HPDE6-E6E7 (cell line): Measurements from ENCODE around the gene CAPN15.
"Not testable (repeated sequence)": the region's sequence is repeated elsewhere in the genome, so short reads cannot be mapped to it uniquely, and the experiment has no call there.

ENCODE experiments used
- DNase-seq: peaks from one replicate; pipeline ENCODE4 v3.0.0; 2011; ENCODE audit warnings: missing footprints; ENCODE audit errors: extremely low spot score

Gene CAPN15

DNA sequence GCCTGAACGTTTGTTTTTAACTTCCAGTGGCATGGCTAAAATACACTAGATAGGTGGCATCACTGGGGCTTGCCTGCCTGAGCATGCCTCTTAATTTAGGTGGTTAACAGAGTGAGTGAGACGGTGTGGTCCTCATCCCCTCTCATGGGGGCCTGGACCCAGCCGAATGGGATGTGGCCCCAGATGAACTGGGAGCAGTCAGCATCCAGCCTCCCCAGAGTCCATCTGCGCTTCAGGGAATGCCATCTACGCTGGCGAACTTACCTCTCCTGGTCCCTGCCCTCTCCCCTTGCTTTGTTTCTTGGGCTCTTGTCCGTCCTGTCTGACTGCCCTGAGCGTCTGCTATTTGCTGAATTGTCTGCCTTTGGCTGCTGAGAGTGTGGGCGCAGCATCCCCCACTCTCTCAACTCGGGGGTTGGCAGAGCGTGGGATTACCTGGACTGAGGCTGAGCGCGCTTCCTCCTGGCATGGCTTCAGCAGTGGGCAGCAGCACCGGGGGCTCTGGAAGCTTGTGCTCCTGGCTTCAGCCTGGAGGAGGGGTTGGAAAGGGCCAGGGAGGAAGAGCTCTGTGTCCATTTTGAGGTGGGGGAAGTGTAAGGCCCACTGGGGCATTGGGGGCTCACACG, 64.5 kb downstream of the CAPN15 start:
- DNase-seq = no peak

DNA sequence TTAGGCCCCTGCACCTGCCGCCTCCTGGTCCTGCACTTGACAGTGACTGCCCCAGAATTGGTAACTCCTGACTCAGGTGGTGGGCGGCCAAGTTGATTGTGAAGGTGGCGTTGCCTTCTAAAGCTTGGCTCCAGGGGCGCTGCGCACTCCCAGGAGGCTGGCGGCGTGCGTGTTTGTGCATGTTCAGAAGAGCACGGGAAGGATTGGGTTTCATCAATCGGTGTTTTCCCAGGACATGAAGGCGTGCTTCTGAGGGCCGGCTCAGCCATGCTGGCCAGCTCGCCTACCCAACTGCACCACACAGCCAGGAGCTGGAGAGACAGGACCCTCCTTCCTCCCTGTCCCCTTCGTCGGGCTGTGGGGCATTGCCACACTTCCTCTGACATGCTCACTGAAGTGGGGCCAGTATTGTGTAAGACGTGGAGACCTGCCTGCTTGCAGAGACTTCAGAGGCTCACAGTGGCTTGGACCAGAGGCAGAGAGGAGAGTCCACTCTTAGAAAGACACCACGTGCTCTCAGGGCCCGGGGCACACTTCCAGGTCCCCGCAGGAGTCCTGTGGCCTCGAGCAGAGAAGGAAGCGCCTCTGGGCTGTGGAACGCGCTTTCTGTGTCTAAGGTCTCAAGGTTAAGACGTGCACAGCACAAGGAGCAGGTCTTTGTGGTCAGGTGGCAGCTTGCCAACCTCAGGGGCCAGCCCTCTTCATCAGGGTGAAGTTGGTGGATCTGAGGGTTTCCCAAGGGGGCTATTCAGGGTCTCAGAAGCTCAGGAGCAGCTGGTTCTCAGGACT, 65.2 kb downstream of the CAPN15 start:
- DNase-seq = peak; percentile 87

DNA sequence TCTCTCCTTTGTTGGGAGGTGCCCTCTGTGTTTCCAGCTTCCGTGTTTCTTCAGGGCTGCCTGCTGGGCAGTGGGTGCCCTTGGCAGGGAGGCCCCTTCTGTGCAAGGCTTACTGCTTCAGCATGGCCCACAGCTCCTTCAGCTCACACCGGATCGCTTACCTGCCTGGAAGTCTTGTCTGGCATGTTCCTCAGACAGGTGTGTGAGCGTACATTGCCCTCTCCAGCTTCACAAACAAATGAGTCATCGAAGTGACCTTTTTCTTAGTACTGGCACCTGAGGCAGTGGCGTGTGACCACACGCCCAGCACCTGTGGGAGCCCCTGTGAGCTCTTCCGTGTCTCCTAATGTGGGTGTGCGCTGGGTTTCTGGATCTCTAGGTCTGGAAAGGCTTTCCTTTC, 65.9 kb downstream of the CAPN15 start:
- peak; percentile 74 for DNase-seq

DNA sequence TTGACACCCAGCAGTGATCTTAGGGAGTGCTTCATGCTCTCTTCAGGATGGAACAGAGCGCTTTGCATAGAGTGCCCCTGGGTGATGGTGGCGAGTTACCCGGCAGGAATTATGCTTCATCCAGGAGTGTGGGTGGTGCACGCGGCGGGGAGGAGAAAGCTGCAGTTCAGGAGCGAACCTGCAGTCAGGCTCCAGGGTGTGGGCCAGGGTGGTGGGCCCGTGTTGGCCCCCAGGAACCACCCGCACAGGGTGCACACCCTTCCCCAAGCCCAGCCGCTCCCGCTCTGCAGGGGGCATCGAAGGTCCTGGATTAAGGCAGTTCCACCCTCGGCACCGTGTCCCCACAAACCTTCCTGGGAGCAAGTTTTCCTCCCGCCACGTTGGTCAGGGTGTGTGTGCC, 66.3 kb downstream of the CAPN15 start:
- no peak for DNase-seq

DNA sequence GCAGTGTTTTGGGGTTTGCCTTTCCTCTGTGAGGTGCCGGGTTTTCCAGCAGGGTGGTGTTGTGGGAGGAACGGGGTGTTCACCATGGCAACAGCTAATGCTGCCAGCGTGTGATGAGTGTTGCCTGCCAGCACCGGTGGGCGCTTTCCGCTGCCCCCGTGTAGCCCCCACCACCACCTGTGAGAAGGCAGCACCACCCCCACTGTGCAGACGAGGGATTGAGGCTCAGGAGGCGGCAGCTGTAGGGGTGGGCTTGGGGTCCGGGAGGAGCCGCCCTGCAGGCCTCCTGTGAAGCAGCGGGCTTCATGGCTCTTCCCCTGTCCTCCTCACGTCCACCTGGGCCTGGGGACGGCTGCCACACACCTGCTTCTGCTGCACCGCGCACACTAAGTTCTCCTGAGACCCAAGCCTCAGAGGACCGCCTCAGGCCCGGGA, 67.6 kb downstream of the CAPN15 start:
- DNase-seq = no peak

DNA sequence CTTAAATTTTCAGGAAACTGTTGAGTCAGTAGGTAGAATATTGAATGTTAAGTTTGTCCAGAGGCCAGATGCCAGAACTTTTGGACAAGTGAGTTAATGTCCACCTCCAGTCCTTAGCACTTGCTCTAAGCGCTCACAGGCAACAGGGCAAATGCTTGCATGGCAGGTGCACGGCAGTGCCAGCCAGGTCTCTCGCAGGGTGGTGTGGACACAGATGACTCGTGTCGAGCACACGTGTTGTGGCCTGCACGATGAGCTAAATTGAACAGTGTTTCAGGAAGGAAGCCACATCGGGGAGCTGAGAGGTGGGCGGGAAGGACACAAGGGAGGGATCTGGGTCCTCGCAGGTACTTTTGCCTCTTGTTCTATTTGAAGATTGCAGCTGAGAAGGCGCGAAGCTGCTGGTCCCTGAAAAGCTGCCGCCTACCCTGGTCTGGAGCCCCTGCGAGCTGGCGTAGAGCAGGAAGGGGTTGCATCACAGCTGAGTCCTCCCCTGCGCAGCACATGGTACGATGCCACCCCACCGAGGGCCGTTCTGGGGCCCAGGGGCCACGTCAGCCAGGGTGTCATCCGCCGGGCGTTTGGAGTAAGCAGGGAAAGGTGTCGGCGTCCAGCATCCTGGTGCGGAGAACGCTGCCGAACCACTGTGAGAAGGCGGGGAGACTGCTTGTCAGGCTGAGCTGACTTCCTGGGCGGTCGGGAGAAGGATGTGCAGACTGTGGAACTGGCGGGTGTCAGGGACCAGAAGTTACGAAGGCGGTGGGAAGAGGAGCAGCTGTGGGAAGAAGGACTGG, 68.6 kb downstream of the CAPN15 start:
- DNase-seq = no peak

DNA sequence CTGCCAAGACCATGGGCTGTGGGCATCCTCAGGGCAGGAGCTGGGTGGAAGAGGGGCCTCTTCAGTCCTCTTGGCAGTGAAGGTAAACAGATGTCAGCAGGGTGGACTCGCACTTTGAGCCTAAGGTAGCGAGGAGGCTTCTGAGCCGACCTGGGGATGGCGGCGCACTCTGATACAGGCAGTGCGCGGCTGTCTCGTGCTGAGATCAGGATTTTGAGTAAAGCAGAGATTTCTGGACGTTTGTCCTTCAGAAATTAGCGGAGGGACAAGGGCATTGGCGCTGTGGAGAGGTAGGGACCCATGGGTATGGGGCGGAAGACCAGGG, 69.2 kb downstream of the CAPN15 start:
- no peak for DNase-seq

DNA sequence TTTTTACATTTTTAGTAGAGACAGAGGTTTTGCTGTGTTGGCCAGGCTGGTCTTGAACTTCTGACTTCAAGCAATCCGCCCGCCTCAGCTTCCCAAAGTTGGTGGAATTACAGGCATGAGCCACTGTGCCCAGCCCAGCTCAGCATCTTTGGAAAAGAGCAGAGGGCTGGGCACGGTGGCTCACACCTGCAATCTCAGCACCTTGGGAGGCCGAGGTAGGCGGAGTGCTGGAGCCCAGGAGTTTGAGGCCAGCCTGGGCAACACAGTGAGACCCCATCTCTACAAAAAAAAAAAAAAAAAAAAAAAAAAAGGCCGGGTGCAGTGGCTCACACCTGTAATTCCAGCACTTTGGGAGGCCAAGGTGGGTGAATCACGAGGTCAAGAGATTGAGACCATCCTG, 70.1 kb downstream of the CAPN15 start:
- DNase-seq = not testable (repeated sequence)

DNA sequence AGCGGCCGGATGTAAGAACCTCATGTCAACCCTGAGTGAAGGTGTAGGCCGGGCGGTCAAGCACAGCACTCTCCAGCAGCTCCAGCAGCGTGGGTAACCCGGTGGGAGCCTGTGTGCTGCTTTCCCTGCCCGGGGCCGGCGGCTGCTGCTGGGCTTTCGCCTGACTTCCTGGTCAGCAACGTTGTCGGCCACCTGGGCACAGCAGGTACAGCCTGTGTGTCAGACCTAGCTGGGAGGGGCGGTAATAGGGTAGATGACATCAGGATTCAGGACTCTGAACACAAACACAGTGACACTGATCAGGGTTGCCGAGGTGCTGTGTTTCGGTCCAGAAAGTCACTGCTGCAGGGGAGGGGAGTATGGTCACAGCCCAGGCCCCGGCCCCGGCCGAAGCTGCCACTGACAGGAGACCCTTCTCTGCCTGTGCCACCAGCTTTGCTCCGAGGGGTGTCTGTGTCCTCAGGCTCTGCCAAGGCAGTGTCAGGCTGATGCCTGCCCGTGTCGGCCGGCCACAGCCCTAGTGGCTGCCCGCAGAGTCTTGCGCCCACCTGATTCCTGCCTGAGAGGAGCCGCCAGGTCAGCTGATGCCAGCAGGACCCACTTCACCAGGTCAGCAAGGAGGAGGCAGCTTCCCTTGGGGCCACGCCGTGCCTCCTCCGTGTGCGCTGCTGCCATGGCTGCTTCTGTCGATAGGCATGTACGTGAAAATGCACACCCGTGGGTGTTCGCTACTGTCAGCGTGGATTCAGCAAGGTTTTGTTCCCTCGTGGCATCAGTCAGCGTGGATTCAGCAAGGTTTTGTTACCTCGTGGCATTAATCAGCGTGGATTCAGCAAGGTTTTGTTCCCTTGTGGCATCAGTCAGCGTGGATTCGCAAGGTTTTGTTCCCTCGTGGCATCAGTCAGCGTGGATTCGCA, 71.6 kb downstream of the CAPN15 start:
- no peak for DNase-seq

DNA sequence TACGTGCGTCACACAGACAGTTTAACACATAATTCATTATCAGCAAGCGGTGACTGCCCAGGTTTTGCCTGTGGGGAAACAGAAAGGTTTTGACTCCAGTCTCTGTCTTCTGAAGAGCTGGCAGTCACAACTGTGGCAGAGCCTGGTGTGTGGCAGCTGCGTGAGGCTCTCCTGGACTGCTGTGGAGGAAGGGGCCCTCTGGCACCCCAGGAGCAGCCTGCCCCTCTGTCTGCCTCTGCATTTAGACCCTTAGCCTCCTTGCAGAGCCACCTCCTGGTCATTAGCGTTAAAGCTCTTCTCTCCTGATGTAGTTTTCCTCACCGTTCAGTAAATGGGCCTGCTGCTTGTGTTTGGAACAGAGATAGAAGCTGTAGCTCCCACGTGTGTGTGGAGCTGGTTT, 73.3 kb downstream of the CAPN15 start:
- no peak for DNase-seq

DNA sequence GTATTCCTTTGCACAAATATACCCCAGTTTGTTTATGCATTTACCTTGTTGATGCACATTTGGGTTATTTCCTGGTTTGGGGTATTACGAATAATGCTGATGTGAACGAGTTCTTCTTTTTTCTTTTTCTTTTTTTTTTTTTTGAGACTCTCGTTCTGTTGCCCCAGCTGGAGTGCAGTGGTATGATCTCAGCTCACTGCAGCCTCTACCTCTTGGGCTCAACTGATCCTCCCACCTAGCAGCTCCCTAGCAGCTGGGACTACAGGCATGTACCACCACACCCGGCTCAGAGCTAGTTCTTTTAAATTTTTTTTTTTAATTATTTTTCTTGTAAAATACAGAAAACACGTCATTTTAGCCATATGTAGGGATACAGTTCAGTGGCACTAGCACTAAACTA, 76.4 kb downstream of the CAPN15 start:
- no peak for DNase-seq
